HTERT RPE-1 (cell line): Measurements from ENCODE around the gene TMEM163.

ENCODE experiments used
- in situ Hi-C: fragments of 300-500 bp; cut with MboI; formaldehyde crosslinking; loops from 4 replicates; pipeline ENCODE4 v1.14.3; 2020; ENCODE audit warnings: low sequenced_read_pairs

TMEM163 gene

DNA sequence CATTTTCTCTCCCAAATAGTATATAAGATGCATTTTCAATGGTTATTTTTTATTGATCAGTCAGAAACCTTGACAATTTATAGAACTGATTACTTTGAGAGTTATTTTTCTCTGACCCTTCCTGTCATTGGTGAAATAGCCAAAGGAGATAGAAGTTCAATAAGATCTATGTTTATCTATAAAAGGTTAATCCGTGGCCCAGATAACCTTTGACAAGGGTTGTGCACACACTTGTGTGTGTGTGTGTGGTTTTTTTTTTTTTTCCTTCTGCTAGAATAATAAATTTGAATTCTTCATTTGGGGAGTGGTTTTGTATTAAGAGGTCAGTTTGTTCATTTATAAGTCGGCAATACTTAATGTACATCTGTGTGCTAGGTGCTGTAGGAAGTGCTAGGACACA lies 304.9 kb downstream of the TMEM163 start:
- in situ Hi-C loops, result no loop called here

DNA sequence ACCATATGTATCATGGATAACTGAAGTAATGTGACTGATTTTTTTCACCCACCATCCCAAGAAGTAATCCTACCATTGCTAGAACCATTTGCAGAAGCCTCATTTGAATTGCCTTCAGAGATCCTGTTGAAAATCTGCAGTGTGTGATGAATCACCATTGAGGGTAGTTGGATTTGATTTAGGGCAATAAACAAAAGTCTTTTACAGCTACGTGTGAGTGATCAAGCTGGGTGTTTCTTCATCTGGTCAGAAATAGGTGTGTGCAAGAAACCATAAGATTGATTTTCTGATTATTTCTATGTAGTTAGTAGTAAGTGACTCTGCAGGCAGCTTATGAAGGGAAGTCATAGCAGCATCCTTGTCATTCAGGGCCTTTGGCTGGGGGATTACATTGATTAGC lies 305.4 kb downstream of the TMEM163 start:
- in situ Hi-C loops, result no loop called here

DNA sequence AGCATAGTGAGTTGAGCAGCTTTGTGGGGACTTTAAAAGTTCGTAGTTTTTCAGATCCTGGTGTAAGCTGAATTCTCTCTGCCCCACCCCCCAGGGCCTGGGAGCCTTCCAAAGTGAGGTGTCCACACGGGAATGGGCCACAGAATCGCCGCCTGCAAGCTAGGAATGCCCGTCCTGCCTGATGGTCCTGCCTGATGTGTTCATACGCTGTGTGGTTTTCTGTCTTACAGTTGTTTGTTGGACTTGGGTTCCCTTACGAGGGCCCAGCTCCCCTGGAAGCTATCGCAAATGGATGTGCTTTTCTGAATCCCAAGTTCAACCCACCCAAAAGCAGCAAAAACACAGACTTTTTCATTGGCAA lies 306.2 kb downstream of the TMEM163 start:
- in situ Hi-C loops, result no loop called here

DNA sequence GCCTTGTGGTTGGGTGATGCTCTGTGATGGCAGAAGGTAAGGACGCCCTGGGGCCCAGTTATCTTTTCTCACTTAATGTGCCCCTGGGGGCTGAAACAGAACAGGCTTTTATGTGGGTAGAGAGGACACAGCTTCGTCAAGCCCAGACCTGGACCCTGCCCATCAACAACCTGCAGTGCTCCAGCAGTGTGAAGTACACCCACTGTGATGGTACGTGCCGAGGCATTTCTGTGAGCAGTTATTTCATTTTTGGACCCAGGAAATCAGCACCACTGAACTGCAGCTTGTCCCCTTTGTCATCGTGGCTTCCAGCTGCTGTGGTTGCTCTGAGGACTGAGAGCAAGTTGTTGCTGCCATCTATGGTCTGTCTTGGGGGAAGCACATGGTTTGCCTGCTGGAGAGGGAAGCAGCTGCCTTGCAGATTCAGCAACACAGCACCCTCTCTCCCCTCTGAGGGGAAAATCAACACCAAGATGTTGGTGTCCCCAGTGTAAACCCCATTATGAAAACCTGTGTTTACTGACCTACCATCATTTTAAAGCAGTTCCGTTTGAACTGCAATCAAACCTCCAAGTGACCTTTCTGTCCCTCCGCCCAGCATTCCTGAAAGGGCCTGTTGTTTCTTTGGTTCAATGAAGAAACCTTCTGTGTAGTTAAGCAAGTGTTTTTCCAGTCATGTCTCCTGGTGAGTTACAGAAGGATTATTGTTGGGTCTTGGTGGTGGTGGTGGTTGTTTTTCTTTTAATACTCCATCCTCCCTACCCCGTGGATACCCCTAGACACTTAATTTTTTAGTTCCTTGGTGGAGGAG lies 306.8 kb downstream of the TMEM163 start:
- in situ Hi-C loops, result no loop called here

DNA sequence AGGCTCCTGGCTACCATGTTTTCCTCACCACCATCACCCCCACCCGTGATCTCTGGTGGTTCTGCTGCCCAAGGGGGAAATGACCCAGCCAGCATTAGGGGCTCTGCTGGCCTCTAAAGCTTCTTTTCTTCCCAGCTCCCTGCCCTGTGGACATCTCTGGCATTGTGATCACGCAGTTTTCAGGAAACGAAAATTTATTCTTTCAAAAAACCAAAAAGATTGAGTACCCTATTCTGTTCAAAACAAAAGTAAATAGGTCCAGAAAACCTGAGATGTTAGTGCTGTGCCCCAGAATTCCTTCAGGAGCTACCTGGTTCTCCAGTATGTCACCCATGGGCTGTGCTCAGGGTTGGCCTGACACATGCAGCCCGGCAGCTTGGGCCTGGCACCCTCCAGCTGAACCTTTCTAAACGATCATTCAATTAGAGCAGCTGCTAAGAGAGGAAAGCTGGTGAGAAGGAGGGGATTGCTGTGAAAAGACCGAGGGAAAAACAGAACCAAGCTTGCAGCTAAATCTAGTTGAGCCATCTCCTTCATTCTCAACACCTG lies 307.4 kb downstream of the TMEM163 start:
- in situ Hi-C loops, result no loop called here

DNA sequence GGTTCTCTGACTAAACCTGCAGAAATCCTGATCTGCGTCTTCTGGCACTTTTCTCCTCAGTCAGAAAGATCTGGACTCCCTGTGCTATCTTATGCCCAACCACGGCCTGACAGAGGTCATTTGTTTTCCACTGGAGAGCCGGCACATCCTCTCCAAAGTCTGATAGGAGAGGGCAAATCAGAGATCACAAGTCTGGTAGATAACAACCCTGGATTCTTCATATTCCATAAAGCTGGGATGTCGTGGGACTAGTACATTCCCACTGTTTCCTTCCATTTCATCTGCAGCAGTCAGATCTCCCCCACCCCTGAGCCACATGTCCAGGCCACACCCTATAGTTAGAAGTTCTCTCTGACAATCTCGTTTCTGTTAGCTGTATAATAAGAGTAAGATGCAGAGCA lies 308.0 kb downstream of the TMEM163 start:
- in situ Hi-C loops, result no loop called here

DNA sequence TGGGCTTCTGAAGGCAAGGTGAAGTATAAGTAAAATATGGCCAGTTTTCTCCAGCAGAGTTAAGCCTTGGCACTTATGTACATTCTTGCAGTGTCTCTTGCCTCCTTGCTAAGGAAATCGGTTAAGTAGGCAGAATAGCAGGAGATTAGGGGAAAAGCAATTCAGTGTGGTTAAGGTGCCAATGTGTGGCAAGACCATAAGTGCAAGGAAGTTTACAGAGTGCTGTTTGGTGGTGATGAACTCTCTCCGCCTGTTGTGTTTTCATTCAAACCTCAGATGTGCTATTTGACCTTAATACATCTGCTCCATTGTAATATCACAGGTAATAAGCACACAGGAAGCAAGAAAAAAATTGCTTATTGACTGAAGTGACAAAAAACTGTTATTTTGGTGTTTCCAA lies 308.8 kb downstream of the TMEM163 start:
- in situ Hi-C loops, result no loop called here

DNA sequence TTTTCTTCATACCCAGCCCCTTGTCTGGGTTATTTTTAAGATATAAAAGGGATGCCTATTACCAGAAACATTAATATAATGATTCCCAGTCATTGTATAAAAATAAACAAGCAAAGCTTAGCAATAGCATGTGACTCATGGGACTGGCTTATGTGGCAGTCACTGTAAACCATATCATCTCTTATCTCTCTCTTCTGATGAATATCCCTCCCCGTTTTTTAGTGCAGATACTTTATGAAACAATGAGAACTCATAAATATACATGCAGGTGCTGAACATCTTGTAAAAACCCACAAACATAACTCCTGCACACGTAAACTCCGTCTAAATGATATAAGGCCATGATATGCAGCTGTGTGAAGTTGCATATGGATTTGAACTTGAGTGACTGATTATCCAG lies 310.0 kb downstream of the TMEM163 start:
- in situ Hi-C loops, result no loop called here

DNA sequence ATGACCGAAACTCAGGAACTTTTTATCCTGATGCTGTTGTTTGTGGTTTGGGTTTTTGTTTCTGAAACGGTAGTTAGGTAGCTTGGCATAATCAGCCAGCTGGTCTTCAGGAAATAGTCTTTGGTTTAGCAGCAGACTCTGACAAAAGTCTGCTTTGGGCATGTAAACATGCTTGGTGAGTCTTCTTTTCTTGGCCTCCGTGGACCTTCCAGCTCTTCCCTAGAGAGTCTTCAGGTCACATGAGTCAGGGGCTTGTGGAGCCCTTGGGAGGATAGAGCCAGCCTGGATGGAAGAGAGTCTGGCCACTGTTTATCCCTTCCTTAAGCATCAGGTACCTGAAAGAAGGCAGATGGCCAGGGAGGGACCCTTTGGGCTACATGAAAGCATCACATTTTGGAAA lies 310.4 kb downstream of the TMEM163 start:
- in situ Hi-C loops, result no loop called here

DNA sequence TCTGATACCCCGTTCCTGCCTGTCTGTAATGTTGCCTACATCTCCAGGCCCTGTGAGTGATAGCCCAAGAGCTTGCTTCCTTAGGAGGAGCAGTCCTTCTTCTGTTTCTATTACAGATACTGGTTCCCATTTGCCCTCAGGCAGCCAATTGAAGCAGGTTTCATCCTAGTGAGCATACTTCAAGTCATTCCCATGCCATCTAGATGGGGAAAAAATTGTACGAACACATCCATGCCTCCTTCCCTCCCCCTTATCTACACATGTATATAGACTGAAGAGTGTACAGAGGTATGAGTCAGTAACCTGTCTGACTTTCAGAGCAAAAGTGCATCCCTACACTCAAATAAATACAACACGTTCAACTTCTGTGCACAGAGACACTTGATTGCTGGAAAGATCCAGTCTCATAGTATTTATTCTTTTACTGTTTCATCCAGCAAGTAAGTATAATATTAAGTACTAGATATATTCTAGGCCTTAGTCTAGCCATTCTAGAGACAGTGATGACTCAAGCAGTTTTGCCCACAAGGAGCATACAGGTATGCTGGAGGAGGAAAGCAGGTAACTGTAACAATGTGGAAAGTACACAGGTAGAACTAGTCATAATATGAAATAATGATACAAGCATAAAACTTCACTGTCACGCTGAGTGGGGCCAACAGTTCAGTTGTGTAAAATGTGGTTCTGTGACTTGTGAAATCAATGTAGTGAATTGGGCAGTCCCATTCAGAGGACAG lies 311.5 kb downstream of the TMEM163 start:
- in situ Hi-C loops, result no loop called here

DNA sequence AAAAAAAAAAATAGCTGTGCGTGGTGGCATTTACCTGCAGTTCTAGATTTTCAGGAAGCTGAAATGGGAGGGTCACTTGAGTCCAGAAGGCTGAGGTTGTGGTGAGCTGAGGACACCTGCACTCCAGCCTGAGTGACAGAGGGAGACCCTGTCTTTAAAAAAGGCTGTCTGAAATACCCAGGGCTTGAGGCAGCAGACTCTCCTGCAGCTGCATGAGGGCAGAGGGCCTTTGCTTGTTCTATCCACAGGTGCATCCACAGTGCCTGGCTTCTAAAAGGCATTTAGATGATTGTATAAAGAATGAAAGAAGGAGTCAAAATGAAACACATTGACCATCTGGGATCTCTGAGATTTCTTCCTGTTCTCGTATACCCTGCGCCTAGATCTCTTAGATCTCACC lies 312.1 kb downstream of the TMEM163 start:
- in situ Hi-C loops, result no loop called here

DNA sequence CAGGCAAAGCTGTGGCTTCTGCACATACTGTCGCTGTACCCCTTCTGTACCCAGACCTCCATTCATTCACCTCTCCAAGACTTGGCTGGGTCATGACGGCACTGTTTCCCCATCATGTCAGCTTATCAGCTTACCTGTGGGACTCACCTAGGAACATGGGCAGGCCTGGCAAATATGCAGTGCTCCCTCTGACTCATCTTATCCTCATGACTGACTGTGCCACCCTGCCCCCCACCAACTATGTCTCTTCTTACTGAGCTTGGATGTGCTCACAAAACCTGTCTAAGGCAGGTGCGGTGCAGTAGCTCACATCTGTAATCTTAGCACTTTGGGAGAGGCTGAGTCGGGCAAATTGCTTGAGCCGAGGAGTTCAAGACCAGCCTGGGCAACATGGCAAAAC lies 312.5 kb downstream of the TMEM163 start:
- in situ Hi-C loops, result no loop called here
